ENCODE measurements around the gene ADISSP. TPM values are rescaled to one million over a fixed set of nuclear protein-coding genes. Genes with fewer than 3 reads are reported as not detected.

Gene ADISSP
- total RNA-seq, 1 donor from 2014 or later = 48.4 TPM

- H3K4me3 ChIP-seq = no peak overlapping the region
- intact Hi-C loops (cut with DNase I) = no loop called here
- H3K27ac ChIP-seq = no peak overlapping the region
- no peaks in the 10 kb centered on the region for H3K27me3 ChIP-seq
- no peaks in the 10 kb centered on the region for H3K9me3 ChIP-seq
- H3K4me1 ChIP-seq = no peaks in the 10 kb centered on the region
- TF ChIP-seq CTCF (IDR thresholded peaks at IDR 0.05) = no peak
- DNase-seq (ENCODE audit: low spot score in 2 of 2) = no peak
- H3K36me3 ChIP-seq = no peaks in the 10 kb centered on the region
Observed at GRCh38 chr20:3744037-3744436, 23.5 kb downstream of the ADISSP start.

- H3K4me1 ChIP-seq = no peaks in the 10 kb centered on the region
- intact Hi-C loops (cut with DNase I) = no loop called here
- no peaks in the 10 kb centered on the region for H3K36me3 ChIP-seq
- no peaks in the 10 kb centered on the region for H3K9me3 ChIP-seq
- no peaks in the 10 kb centered on the region for H3K27me3 ChIP-seq
- no peak for DNase-seq (ENCODE audit: low spot score in 2 of 2)
- H3K4me3 ChIP-seq = no peak overlapping the region
- TF ChIP-seq CTCF (IDR thresholded peaks at IDR 0.05) = no peak
- H3K27ac ChIP-seq = no peak overlapping the region
Observed at GRCh38 chr20:3743251-3743650, 24.3 kb downstream of the ADISSP start.

GRCh38 chr20:3741836-3742458 is 25.6 kb downstream of the ADISSP start:
- H3K9me3 ChIP-seq = no peaks in the 10 kb centered on the region
- no peak overlapping the region for H3K27ac ChIP-seq
- no peak overlapping the region for H3K4me3 ChIP-seq
- H3K27me3 ChIP-seq = no peaks in the 10 kb centered on the region
- no peak for DNase-seq (ENCODE audit: low spot score in 2 of 2)
- intact Hi-C loops (cut with DNase I) = no loop called here
- no peak for TF ChIP-seq CTCF (IDR thresholded peaks at IDR 0.05)
- H3K4me1 ChIP-seq = no peaks in the 10 kb centered on the region
- H3K36me3 ChIP-seq = no peaks in the 10 kb centered on the region

- DNase-seq (ENCODE audit: low spot score in 2 of 2) = no peak
- no peak overlapping the region for H3K4me3 ChIP-seq
- no peaks in the 10 kb centered on the region for H3K4me1 ChIP-seq
- intact Hi-C loops (cut with DNase I) = no loop called here
- peak overlapping the region in 1 of 2 donors; percentile 18 for H3K27ac ChIP-seq
- no peaks in the 10 kb centered on the region for H3K36me3 ChIP-seq
- H3K9me3 ChIP-seq = no peaks in the 10 kb centered on the region
- no peak for TF ChIP-seq CTCF (IDR thresholded peaks at IDR 0.05)
- H3K27me3 ChIP-seq = no peaks in the 10 kb centered on the region
Observed at GRCh38 chr20:3740615-3741301, 26.8 kb downstream of the ADISSP start.

- Histone ChIP-seq H3K9me3 (no peaks in the 10 kb centered on the region), H3K27ac (peak overlapping the region in 1 of 2 donors; percentile 18), H3K4me3 (no peak overlapping the region), H3K4me1 (no peaks in the 10 kb centered on the region), H3K36me3 (no peaks in the 10 kb centered on the region), H3K27me3 (no peaks in the 10 kb centered on the region)
- intact Hi-C loops (cut with DNase I) = no loop called here
- no peak for TF ChIP-seq CTCF (IDR thresholded peaks at IDR 0.05)
- DNase-seq (ENCODE audit: low spot score in 2 of 2) = no peak
Observed at GRCh38 chr20:3739926-3740451, 27.6 kb downstream of the ADISSP start.
